Thyroid gland (tissue), 4 donors: ENCODE results near the gene TMEM88. TPM values are rescaled to one million over a fixed set of nuclear protein-coding genes. Genes with fewer than 3 reads are reported as not detected.

Experiments used
- DNase-seq, 2 donors: peaks; one replicate each; pipeline ENCODE4 v3.0.0-alpha.2; 2019
- H3K27ac ChIP-seq, 3 donors: fragments of 200-600 bp; sonication (generic); 1 replicate in 2 of 3; 2 replicates in 1 of 3; pipeline ENCODE4 v1.5.1; 2016 to 2019; ENCODE audit warnings: mild to moderate bottlenecking in 1 of 3, moderate library complexity in 1 of 3
- H3K27me3 ChIP-seq: fragments of 200-600 bp; sonication (generic); one replicate; pipeline ENCODE4 v1.5.1; 2019
- H3K36me3 ChIP-seq, 2 donors: fragments of 200-600 bp; sonication (generic); one replicate each; pipeline ENCODE4 v1.5.1; 2016 to 2019
- H3K4me1 ChIP-seq, 2 donors: fragments of 200-600 bp; sonication (generic); one replicate each; pipeline ENCODE4 v1.5.1; 2017 to 2019
- H3K4me3 ChIP-seq, 3 donors: fragments of 200-600 bp; sonication (generic); replicated peaks in 1 of 3; 1 replicate in 2 of 3; 2 replicates in 1 of 3; pipeline ENCODE4 v1.5.1; 2016; ENCODE audit warnings: mild to moderate bottlenecking in 1 of 3
- H3K9me3 ChIP-seq: fragments of 200-600 bp; sonication (generic); one replicate; pipeline ENCODE4 v1.5.1; 2017
- CTCF ChIP-seq, 6 experiments: fragments of 200-600 bp in 3 of 6; fragments of 450-650 bp in 3 of 6; sonication (generic) in 3 of 6; IDR thresholded peaks; one replicate each; pipeline ENCODE4 v1.5.1; 2016 to 2019; ENCODE audit warnings: antibody characterized with exemption in 6 of 6, mild to moderate bottlenecking in 2 of 6, inconsistent platforms in 1 of 6, moderate library complexity in 1 of 6
- POLR2A ChIP-seq, 2 donors: fragments of 450-650 bp; IDR thresholded peaks; one replicate each; pipeline ENCODE4 v1.6.1; 2017; ENCODE audit warnings: antibody characterized with exemption in 2 of 2, mild to moderate bottlenecking in 2 of 2, moderate library complexity in 1 of 2
- WGBS, 2 donors: methylation state at CpG; one replicate each; pipeline ENCODE4 v1.1.5; 2017; 5-methylcytosine and 5-hydroxymethylcytosine counted together
- intact Hi-C: fragments of 100-400 bp; cut with DNase I; formaldehyde crosslinking; loops from one replicate; pipeline ENCODE4 v1.15.1; 2023
- total RNA-seq, 4 donors: library from RNA; depleted of rRNA; stranded (reverse); fragments of >200 nt; gene quantifications; one replicate each; pipeline ENCODE4 v1.2.3, GENCODE V29; 2016

The TMEM88 gene
- total RNA-seq, 4 donors from 2014 or later: 12.3 to 39.5 (median 18.4) TPM

GRCh38 chr17:7843257-7843535, 11.7 kb upstream of the TMEM88 start:
- Histone ChIP-seq H3K27me3 (no peaks in the 10 kb centered on the region), H3K36me3 (peaks cover 27 to 29% of the 10 kb centered on the region in 2 donors), H3K4me1 (peaks cover 22 to 30% of the 10 kb centered on the region in 2 donors), H3K27ac (peak overlapping the region; percentile 95 to 98 (median 97)), H3K9me3 (no peaks in the 10 kb centered on the region), H3K4me3 (peak overlapping the region; percentile 63 to 77 (median 67))
- 0% methylated on average over 7 to 8 of the region's 17 CpGs for WGBS, 2 donors
- TF ChIP-seq POLR2A (IDR thresholded peaks at IDR 0.05) (no peak), CTCF (IDR thresholded peaks at IDR 0.05) (no peak)
- no peak for DNase-seq
- intact Hi-C loops: loop anchor here (10.0 kb wide), 1 partner anchor 302 kb away; no protein-coding TSS in a partner anchor

- peaks cover 33 to 34% of the 10 kb centered on the region in 2 donors for H3K36me3 ChIP-seq
- TF ChIP-seq POLR2A (IDR thresholded peaks at IDR 0.05): peak in 1 of 2 donors; percentile 64
- TF ChIP-seq CTCF (IDR thresholded peaks at IDR 0.05): no peak
- H3K4me3 ChIP-seq: peak overlapping the region; percentile 63 to 77 (median 67)
- DNase-seq: peak; percentile 88 to 90
- 0 to 1% methylated on average over 44 to 47 of the region's 61 CpGs for WGBS, 2 donors
- intact Hi-C loops: loop anchor here (10.0 kb wide), 1 partner anchor 301 kb away; no protein-coding TSS in a partner anchor
- H3K27me3 ChIP-seq: no peaks in the 10 kb centered on the region
- H3K27ac ChIP-seq: peak overlapping the region; percentile 95 to 98 (median 97)
- no peaks in the 10 kb centered on the region for H3K9me3 ChIP-seq
- H3K4me1 ChIP-seq: peaks cover 22 to 27% of the 10 kb centered on the region in 2 donors
Observed at GRCh38 chr17:7843536-7844291, 11.2 kb upstream of the TMEM88 start.

DNA sequence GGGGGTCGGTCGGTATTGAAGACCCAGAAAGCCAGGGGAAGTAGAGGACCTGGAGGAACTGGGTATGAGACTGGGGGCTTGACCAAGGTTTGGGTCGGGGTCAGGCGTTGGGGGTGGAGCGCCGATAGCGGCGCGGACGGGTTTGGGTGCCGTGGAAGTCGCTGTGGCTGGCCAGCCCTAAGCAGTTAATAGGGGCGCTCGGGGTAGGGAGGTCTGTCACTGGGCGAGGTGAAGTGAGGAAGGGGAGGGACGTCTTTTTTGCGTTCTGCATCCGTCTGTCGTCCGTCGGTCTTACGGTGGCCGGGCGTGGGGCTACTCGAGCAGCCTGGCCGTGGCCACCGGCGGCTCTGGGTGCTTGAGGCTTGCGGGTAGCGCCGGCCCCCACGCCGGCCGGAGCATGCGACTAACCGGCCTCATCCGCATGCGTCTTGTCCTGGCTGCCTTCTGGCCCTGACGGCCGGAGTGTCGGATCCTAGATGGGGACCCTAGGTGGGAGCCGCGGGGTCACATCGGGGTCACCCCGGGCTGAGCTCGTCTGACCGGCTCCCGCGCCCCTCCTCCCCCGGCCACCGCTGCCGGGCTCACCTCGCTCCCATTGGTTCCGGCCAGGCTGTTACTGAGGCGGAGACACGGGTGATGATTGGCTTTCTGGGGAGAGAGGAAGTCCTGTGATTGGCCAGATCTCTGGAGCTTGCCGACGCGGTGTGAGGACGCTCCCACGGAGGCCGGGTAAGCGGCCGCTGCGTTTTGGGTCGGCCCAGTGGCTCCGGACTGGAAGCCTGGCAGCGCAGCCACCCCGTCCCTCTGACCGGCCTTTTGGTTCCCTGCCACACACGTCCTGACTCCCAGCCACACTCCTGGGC, 10.3 kb upstream of the TMEM88 start:
- peak overlapping the region; percentile 95 to 98 (median 97) for H3K27ac ChIP-seq
- H3K36me3 ChIP-seq: peaks cover 41% of the 10 kb centered on the region in 2 donors
- DNase-seq: peak; percentile 93
- intact Hi-C loops: loop anchor here (10.0 kb wide), 1 partner anchor 300 kb away; no protein-coding TSS in a partner anchor
- H3K4me3 ChIP-seq: peak overlapping the region; percentile 55 to 77 (median 67)
- H3K9me3 ChIP-seq: no peaks in the 10 kb centered on the region
- 0 to 1% methylated on average over 22 to 43 of the region's 71 CpGs for WGBS, 2 donors
- no peak for TF ChIP-seq CTCF (IDR thresholded peaks at IDR 0.05)
- TF ChIP-seq POLR2A (IDR thresholded peaks at IDR 0.05): peak in 1 of 2 donors; percentile 94
- H3K4me1 ChIP-seq: peaks cover 22 to 25% of the 10 kb centered on the region in 2 donors
- H3K27me3 ChIP-seq: no peaks in the 10 kb centered on the region

DNA sequence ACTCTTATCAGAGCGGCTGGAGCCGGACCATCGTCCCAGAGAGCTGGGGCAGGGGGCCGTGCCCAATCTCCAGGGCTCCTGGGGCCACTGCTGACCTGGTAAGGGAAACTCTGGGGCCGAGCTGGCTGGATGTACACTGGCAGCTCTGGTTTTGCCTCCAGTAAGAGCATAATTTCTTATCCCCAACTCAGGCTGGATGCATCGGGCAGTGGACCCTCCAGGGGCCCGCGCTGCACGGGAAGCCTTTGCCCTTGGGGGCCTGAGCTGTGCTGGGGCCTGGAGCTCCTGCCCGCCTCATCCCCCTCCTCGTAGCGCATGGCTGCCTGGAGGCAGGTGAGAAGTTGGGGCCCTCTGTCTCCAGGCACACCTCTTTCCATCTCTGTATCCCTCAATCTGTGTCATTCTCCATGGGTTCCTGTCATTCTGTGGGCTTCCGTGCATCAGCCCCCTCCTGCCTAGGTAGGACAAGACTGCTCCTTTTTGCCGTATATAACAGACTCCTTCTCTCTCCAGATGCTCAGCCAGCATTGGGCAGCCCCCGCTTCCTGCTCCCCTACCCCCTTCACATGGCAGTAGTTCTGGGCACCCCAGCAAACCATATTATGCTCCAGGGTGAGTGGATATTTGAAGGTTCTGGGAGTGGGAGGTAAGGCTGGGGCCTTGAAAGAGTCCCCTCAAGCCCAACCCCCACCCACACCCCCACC, 9.4 kb upstream of the TMEM88 start:
- H3K9me3 ChIP-seq: no peaks in the 10 kb centered on the region
- H3K4me1 ChIP-seq: peaks cover 21 to 22% of the 10 kb centered on the region in 2 donors
- H3K27me3 ChIP-seq: no peaks in the 10 kb centered on the region
- H3K36me3 ChIP-seq: peaks cover 48 to 50% of the 10 kb centered on the region in 2 donors
- DNase-seq: no peak
- H3K4me3 ChIP-seq: peak overlapping the region in 1 of 3 donors; percentile 67
- TF ChIP-seq CTCF (IDR thresholded peaks at IDR 0.05): no peak
- TF ChIP-seq POLR2A (IDR thresholded peaks at IDR 0.05): no peak
- intact Hi-C loops: loop anchor here (10.0 kb wide), 1 partner anchor 299 kb away; no protein-coding TSS in a partner anchor
- peak overlapping the region in 2 of 3 donors; percentile 97 to 98 for H3K27ac ChIP-seq
- WGBS, 2 donors: 79 to 84% methylated on average over 14 to 15 of the region's 15 CpGs
